Measurements from ENCODE around the gene OLFM1. TPM values are rescaled to one million over a fixed set of nuclear protein-coding genes. Genes with fewer than 3 reads are reported as not detected.

Gene OLFM1
- total RNA-seq, 2 donors from 2014 or later: 6.3 to 7.8 TPM

- TF ChIP-seq CTCF (IDR thresholded peaks at IDR 0.05) (no peak), POLR2A (IDR thresholded peaks at IDR 0.05) (no peak)
- Histone ChIP-seq H3K4me1 (no peaks in the 10 kb centered on the region), H3K4me3 (no peak overlapping the region), H3K9me3 (no peaks in the 10 kb centered on the region), H3K27me3 (peaks cover 0 to 8% of the 10 kb centered on the region in 2 donors), H3K36me3 (replicated peaks in 1 of 2; ENCODE audit: insufficient read depth in 1 of 2, low read depth in 2 of 2) (no peaks in the 10 kb centered on the region), H3K27ac (no peak overlapping the region)
- WGBS, 2 donors: 64 to 75% methylated on average over 11 of the region's 11 CpGs
- ATAC-seq (no peak), DNase-seq (no peak)
- intact Hi-C loops (cut with DNase I): no loop called here
Measured at GRCh38 chr9:135154050-135154615, 66.7 kb downstream of the OLFM1 start.

- no peak for ATAC-seq
- 66 to 74% methylated on average over 6 of the region's 6 CpGs for WGBS, 2 donors
- Histone ChIP-seq H3K4me1 (no peaks in the 10 kb centered on the region), H3K9me3 (no peaks in the 10 kb centered on the region), H3K27me3 (peaks cover 0 to 8% of the 10 kb centered on the region in 2 donors), H3K36me3 (replicated peaks in 1 of 2; ENCODE audit: insufficient read depth in 1 of 2, low read depth in 2 of 2) (no peaks in the 10 kb centered on the region), H3K4me3 (no peak overlapping the region), H3K27ac (no peak overlapping the region)
- TF ChIP-seq CTCF (IDR thresholded peaks at IDR 0.05): no peak
- no peak for TF ChIP-seq POLR2A (IDR thresholded peaks at IDR 0.05)
- intact Hi-C loops (cut with DNase I): no loop called here
- no peak for DNase-seq
Measured at GRCh38 chr9:135155396-135155795, 67.9 kb downstream of the OLFM1 start.

GRCh38 chr9:135156525-135157510 is 69.3 kb downstream of the OLFM1 start:
- ATAC-seq: peak; percentile 59
- intact Hi-C loops (cut with DNase I): no loop called here

GRCh38 chr9:135157856-135158563 is 70.5 kb downstream of the OLFM1 start:
- Histone ChIP-seq H3K27ac (no peak overlapping the region), H3K36me3 (replicated peaks in 1 of 2; ENCODE audit: insufficient read depth in 1 of 2, low read depth in 2 of 2) (no peaks in the 10 kb centered on the region), H3K4me3 (no peak overlapping the region), H3K27me3 (peaks cover 0 to 2% of the 10 kb centered on the region in 2 donors), H3K4me1 (no peaks in the 10 kb centered on the region), H3K9me3 (no peaks in the 10 kb centered on the region)
- no peak for DNase-seq
- 60 to 64% methylated on average over 9 of the region's 9 CpGs for WGBS, 2 donors
- TF ChIP-seq CTCF (IDR thresholded peaks at IDR 0.05) (no peak), POLR2A (IDR thresholded peaks at IDR 0.05) (no peak)
- no peak for ATAC-seq
- intact Hi-C loops (cut with DNase I): no loop called here

More at GRCh38 chr9:135156525-135157510, 69.3 kb downstream of the OLFM1 start:
- Histone ChIP-seq H3K4me3 (no peak overlapping the region), H3K27ac (no peak overlapping the region), H3K4me1 (no peaks in the 10 kb centered on the region), H3K36me3 (replicated peaks in 1 of 2; ENCODE audit: insufficient read depth in 1 of 2, low read depth in 2 of 2) (no peaks in the 10 kb centered on the region), H3K27me3 (peaks cover 0 to 8% of the 10 kb centered on the region in 2 donors), H3K9me3 (no peaks in the 10 kb centered on the region)
- peak; percentile 49 to 72 (median 65) for DNase-seq
- TF ChIP-seq CTCF (IDR thresholded peaks at IDR 0.05) (no peak), POLR2A (IDR thresholded peaks at IDR 0.05) (no peak)
- 25 to 35% methylated on average over 15 to 20 of the region's 20 CpGs for WGBS, 2 donors

Measured in body of pancreas (tissue), 4 donors.